Endothelial cell of umbilical vein (primary cell): Measurements from ENCODE around the gene AVL9. TPM values are rescaled to one million over a fixed set of nuclear protein-coding genes. Genes with fewer than 3 reads are reported as not detected.

Source experiments
- BruUV-seq: library from RNA; stranded (reverse); fragments of 400-500 nt; replicated peaks from 2 replicates; lab custom pipeline; 2021; lab: Mats Ljungman, UMichigan
- CTCF ChIA-PET: fragments of 300-600, 350-600 bp; sonication (Branson Sonifier 250); formaldehyde crosslinking; loops from one replicate; lab custom pipeline; 2021; ENCODE audit warnings: antibody characterized with exemption, inconsistent platforms; lab: Charles Lee
- POLR2A ChIA-PET: fragments of 300-600, 350-600 bp; sonication (Branson Sonifier 250); formaldehyde crosslinking; loops from one replicate; lab custom pipeline; 2021; ENCODE audit warnings: antibody characterized with exemption, inconsistent platforms; lab: Charles Lee
- DNase-seq: peaks from one replicate; pipeline ENCODE4 v3.0.0-alpha.2; 2011; ENCODE audit warnings: low read depth, low spot score
- FAIRE-seq: peaks from 2 replicates; lab custom pipeline; 2011; peaks lifted over from hg19 to GRCh38; lab: Jason Lieb, UNC
- H2AFZ ChIP-seq: 2 replicates; pipeline ENCODE4 v1.6.0; 2012; ENCODE audit warnings: low read depth, low read length, control low read depth, inconsistent platforms
- H3K27ac ChIP-seq: 2 replicates; pipeline ENCODE4 v1.5.1; 2011; ENCODE audit warnings: low read depth, mild to moderate bottlenecking, control low read depth, low read length, moderate library complexity; ENCODE audit not compliant: insufficient read depth
- H3K27me3 ChIP-seq, 2 experiments: 2 replicates each; pipeline versions ENCODE4 v1.6.0 to v1.6.1; 2011; ENCODE audit warnings: low read length in 2 of 2, mixed read lengths in 1 of 2; ENCODE audit not compliant: control insufficient read depth in 2 of 2, insufficient read depth in 2 of 2
- H3K36me3 ChIP-seq, 2 experiments: 2 replicates in 1 of 2; 3 replicates in 1 of 2; pipeline ENCODE4 v1.5.1; 2011; ENCODE audit warnings: low read length in 2 of 2, mild to moderate bottlenecking in 1 of 2, moderate library complexity in 1 of 2; ENCODE audit not compliant: control insufficient read depth in 2 of 2, insufficient read depth in 2 of 2; ENCODE audit errors: extremely low read depth in 1 of 2
- H3K4me1 ChIP-seq: 3 replicates; pipeline ENCODE4 v1.5.1; 2011; ENCODE audit warnings: mild to moderate bottlenecking, low read length; ENCODE audit not compliant: control insufficient read depth, insufficient read depth; ENCODE audit errors: extremely low read depth
- H3K4me2 ChIP-seq: 2 replicates; pipeline ENCODE4 v1.6.1; 2011; ENCODE audit warnings: low read length, control low read depth, mixed read lengths; ENCODE audit not compliant: insufficient read depth
- H3K4me3 ChIP-seq, 3 experiments: fragments of 200-600 bp in 1 of 3; sonication (generic), shearing (Covaris generic) in 1 of 3; replicated peaks in 1 of 3; 2 replicates each; pipeline ENCODE4 v1.5.1; 2011 to 2016; ENCODE audit warnings: control low read depth in 3 of 3, low read length in 3 of 3, mild to moderate bottlenecking in 2 of 3, inconsistent platforms in 1 of 3, low read depth in 1 of 3, moderate library complexity in 1 of 3; ENCODE audit not compliant: insufficient read depth in 1 of 3
- H3K79me2 ChIP-seq: 2 replicates; pipeline ENCODE4 v1.6.0; 2012; ENCODE audit warnings: low read length, inconsistent platforms; ENCODE audit not compliant: control insufficient read depth, insufficient read depth
- H3K9ac ChIP-seq: replicated peaks from 2 replicates; pipeline ENCODE3; 2011; ENCODE audit warnings: low read length, control low read depth; ENCODE audit not compliant: insufficient read depth; ENCODE audit errors: extremely low read depth
- H3K9me1 ChIP-seq: replicated peaks from 3 replicates; pipeline ENCODE4 v1.6.0; 2011; ENCODE audit warnings: mild to moderate bottlenecking, low read length; ENCODE audit not compliant: control insufficient read depth, insufficient read depth; ENCODE audit errors: extremely low read depth
- H3K9me3 ChIP-seq: replicated peaks from 2 replicates; pipeline ENCODE4 v1.5.1; 2012; ENCODE audit warnings: low read length, inconsistent platforms; ENCODE audit not compliant: control insufficient read depth, insufficient read depth
- H4K20me1 ChIP-seq: replicated peaks from 2 replicates; pipeline ENCODE3; 2011; ENCODE audit warnings: mild to moderate bottlenecking, low read length; ENCODE audit not compliant: control insufficient read depth, insufficient read depth; ENCODE audit errors: extremely low read depth
- CTCF ChIP-seq, 2 donors: IDR thresholded peaks; 1 replicate in 1 of 2; 2 replicates in 1 of 2; pipeline ENCODE4 v1.5.1; 2011; ENCODE audit warnings: low read length in 2 of 2, mild to moderate bottlenecking in 2 of 2, moderate library complexity in 2 of 2, control low read depth in 1 of 2, inconsistent platforms in 1 of 2, low read depth in 1 of 2; ENCODE audit not compliant: insufficient read depth in 1 of 2; ENCODE audit errors: extremely low read depth in 1 of 2
- EZH2 ChIP-seq: IDR thresholded peaks from 2 replicates; pipeline ENCODE4 v1.6.1; 2012; ENCODE audit warnings: borderline replicate concordance, low read depth, mild to moderate bottlenecking, moderate library complexity, low read length, inconsistent platforms; ENCODE audit not compliant: severe bottlenecking
- FOS ChIP-seq: IDR thresholded peaks from 2 replicates; pipeline ENCODE4 v1.6.1; 2011; ENCODE audit warnings: mild to moderate bottlenecking, low read length, moderate library complexity, borderline replicate concordance; ENCODE audit not compliant: insufficient read depth
- GATA2 ChIP-seq: IDR thresholded peaks from 2 replicates; pipeline ENCODE4 v1.7.0; 2011; ENCODE audit warnings: low read depth, mild to moderate bottlenecking, moderate library complexity, mixed read lengths, low read length; ENCODE audit not compliant: insufficient read length, insufficient read depth
- JUN ChIP-seq: IDR thresholded peaks from 2 replicates; pipeline ENCODE4 v1.6.1; 2011; ENCODE audit warnings: borderline replicate concordance, low read depth; ENCODE audit not compliant: insufficient read length, insufficient read depth
- MAX ChIP-seq: IDR thresholded peaks from 2 replicates; pipeline ENCODE4 v1.6.1; 2011; ENCODE audit not compliant: insufficient read depth, insufficient read length
- MYC ChIP-seq: IDR thresholded peaks from one replicate; pipeline ENCODE4 v1.6.1; 2011; ENCODE audit warnings: mild to moderate bottlenecking, low read depth, low read length
- POLR2A ChIP-seq: IDR thresholded peaks from 2 replicates; pipeline ENCODE4 v1.6.1; 2012; ENCODE audit warnings: low read depth, mild to moderate bottlenecking, control low read depth, low read length
- POLR2AphosphoS5 ChIP-seq: IDR thresholded peaks from 2 replicates; pipeline ENCODE4 v1.6.1; 2012; ENCODE audit warnings: low read depth, mild to moderate bottlenecking, control low read depth, low read length, moderate library complexity; ENCODE audit not compliant: insufficient read depth
- dilution Hi-C: fragments of 300-500 bp; cut with MboI; formaldehyde crosslinking; loops from one replicate; pipeline ENCODE4 v1.15.0; 2019; ENCODE audit warnings: low sequenced_read_pairs; ENCODE audit not compliant: extremely low pct_ligation_motif_present
- intact Hi-C: fragments of 100-400 bp; cut with micrococcal nuclease; formaldehyde crosslinking; loops from one replicate; pipeline ENCODE4 v1.10.0; 2022
- polyA plus RNA-seq, 4 experiments: library from polyadenylated mRNA; depleted of rRNA in 3 of 4; stranded (reverse) in 3 of 4; unstranded in 1 of 4; fragments of >200 nt; gene quantifications; 2 replicates each; pipeline versions ENCODE4 v1.2.1 to v1.2.3, GENCODE V29; 2011 to 2012; ENCODE audit warnings: missing spikeins in 1 of 4
- total RNA-seq: library from RNA; stranded (reverse); gene quantifications from 2 replicates; pipeline ENCODE4 v1.2.3, GENCODE V29; 2021

The AVL9 gene
- total and polyA plus RNA-seq, 2 donors (not counting 3 experiments of a cell fraction or from before 2014, with no cell fraction given) = 12.7 to 42.5 TPM

GRCh38 chr7:32458025-32458424 is 37.3 kb upstream of the AVL9 start:
- Histone ChIP-seq H4K20me1 (no peaks in the 10 kb centered on the region), H3K9me3 (no peaks in the 10 kb centered on the region), H3K4me1 (no peaks in the 10 kb centered on the region), H2AFZ (no peak overlapping the region), H3K27ac (no peak overlapping the region), H3K36me3 (no peaks in the 10 kb centered on the region), H3K9ac (no peak overlapping the region), H3K4me3 (no peak overlapping the region), H3K9me1 (no peaks in the 10 kb centered on the region), H3K27me3 (no peaks in the 10 kb centered on the region), H3K79me2 (no peaks in the 10 kb centered on the region), H3K4me2 (no peak overlapping the region)
- intact Hi-C loops (no loop called here), dilution Hi-C loops (no loop called here)
- DNase-seq = no peak
- CTCF ChIA-PET = no interaction called here
- POLR2A ChIA-PET = no interaction called here
- BruUV-seq = no TSS peak
- TF ChIP-seq GATA2 (no peak), POLR2A (no peak), FOS (no peak), CTCF (IDR thresholded peaks at IDR 0.05; ENCODE audit: extremely low read depth in 1 of 2, insufficient read depth in 1 of 2, low read depth in 1 of 2, low read length in 2 of 2) (no peak), POLR2AphosphoS5 (no peak), MYC (no peak)
- FAIRE-seq = no peak

DNA sequence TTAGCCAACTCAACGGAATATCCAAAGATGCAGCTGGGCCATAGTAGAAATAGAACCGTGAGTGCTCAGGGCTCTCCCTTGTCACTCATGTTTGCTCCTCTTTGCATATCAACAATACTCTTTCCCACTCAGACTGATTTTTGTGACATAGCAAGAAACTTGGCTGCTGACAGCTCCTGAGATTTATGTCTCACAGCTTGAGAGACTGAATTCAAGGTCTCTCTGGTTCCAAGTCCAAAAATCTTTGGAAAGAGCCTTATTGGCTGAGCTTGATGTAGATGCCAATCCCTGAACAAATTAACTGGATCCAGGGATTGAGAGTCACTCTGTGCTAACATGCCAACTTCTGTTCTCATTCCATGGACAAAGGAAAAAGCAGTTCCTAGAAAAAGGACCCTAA is 35.5 kb upstream of the AVL9 start:
- POLR2A ChIA-PET = no interaction called here
- dilution Hi-C loops = no loop called here
- H3K27me3 ChIP-seq = no peaks in the 10 kb centered on the region
- H3K9me3 ChIP-seq = no peaks in the 10 kb centered on the region
- H3K36me3 ChIP-seq = no peaks in the 10 kb centered on the region
- no peaks in the 10 kb centered on the region for H4K20me1 ChIP-seq
- H3K4me2 ChIP-seq = no peak overlapping the region
- H3K4me3 ChIP-seq = no peak overlapping the region
- no peaks in the 10 kb centered on the region for H3K79me2 ChIP-seq
- FAIRE-seq (no peak), DNase-seq (no peak)
- no peak overlapping the region for H3K9ac ChIP-seq
- intact Hi-C loops = no loop called here
- H3K27ac ChIP-seq = no peak overlapping the region
- H3K9me1 ChIP-seq = no peaks in the 10 kb centered on the region
- BruUV-seq = no TSS peak
- TF ChIP-seq CTCF (IDR thresholded peaks at IDR 0.05; ENCODE audit: extremely low read depth in 1 of 2, insufficient read depth in 1 of 2, low read depth in 1 of 2, low read length in 2 of 2) (no peak), POLR2AphosphoS5 (no peak), MAX (no peak), EZH2 (no peak), MYC (no peak), FOS (no peak), POLR2A (no peak), JUN (no peak), GATA2 (no peak)
- no peaks in the 10 kb centered on the region for H3K4me1 ChIP-seq
- no peak overlapping the region for H2AFZ ChIP-seq
- CTCF ChIA-PET = interaction anchor here (0.6 to 0.8 kb wide), 2 partner anchors 10 to 248 kb away, joined by 3 read pairs; no protein-coding TSS in a partner anchor
